GM12892 (cell line): ENCODE results near the gene PKP4.

Experiments
- POLR2AphosphoS5 ChIP-seq: IDR thresholded peaks from 2 replicates; pipeline ENCODE4 v1.6.1; 2011; ENCODE audit warnings: low read depth, low read length, control low read depth
- TAF1 ChIP-seq: IDR thresholded peaks from 2 replicates; pipeline ENCODE4 v1.6.1; 2011; ENCODE audit warnings: low read depth, mild to moderate bottlenecking, control low read depth, low read length, borderline replicate concordance

GRCh38 chr2:158690823-158691222 is 234.1 kb downstream of the PKP4 start:
- TF ChIP-seq POLR2AphosphoS5 (no peak), TAF1 (no peak)
